GM12875 (cell line): Measurements from ENCODE around the gene GOLGA8R.
"Not testable (repeated sequence)": the region's sequence is repeated elsewhere in the genome, so short reads cannot be mapped to it uniquely, and the experiment has no call there.

Source experiments
- H3K4me3 ChIP-seq: one replicate; pipeline ENCODE4 v1.5.1; 2011; ENCODE audit warnings: low read depth, low read length, control low read depth

The GOLGA8R gene, protein sequence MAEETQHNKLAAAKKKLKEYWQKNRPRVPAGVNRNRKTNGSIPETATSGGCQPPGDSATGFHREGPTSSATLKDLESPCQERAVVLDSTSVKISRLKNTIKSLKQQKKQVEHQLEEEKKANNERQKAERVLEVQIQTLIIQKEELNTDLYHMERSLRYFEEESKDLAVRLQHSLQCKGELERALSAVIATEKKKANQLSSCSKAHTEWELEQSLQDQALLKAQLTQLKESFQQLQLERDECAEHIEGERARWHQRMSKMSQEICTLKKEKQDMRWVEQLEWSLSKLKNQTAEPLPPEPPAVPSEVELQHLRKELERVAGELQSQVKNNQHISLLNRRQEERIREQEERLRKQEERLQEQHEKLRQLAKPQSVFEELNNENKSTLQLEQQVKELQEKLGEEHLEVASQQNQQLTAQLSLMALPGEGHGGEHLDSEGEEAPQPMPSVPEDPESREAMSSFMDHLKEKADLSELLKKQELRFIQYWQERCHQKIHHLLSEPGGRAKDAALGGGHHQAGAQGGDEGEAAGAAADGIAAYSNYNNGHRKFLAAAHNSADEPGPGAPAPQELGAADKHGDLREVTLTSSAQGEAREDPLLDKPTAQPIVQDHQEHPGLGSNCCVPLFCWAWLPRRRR

DNA sequence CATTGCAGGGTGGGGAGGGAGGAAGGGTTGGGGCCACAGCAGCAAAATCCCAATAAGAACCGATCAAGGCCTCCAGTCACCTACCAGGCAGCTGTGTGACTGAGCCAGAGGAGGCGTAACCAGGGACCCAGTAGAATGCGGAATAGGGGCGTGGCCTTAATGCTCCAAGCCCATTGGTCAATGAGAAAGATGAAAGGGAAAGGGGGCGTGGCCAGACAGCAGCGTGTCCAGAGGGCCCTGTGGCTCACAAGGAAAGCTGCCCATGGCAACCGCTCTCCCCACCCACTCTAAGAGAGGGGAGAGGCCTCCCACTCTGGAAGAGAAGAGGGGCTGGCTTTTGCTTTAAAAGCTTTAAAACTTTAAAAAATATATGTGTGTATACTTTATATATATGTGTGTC lies at the start of gene GOLGA8R:
Gene GOLGA8R, minus strand, starts transcription at position 101 of the 400 bp plus-strand sequence. Its CDS starts 98 bp downstream, at position 3.
- H3K4me3 ChIP-seq: not testable (repeated sequence)

DNA sequence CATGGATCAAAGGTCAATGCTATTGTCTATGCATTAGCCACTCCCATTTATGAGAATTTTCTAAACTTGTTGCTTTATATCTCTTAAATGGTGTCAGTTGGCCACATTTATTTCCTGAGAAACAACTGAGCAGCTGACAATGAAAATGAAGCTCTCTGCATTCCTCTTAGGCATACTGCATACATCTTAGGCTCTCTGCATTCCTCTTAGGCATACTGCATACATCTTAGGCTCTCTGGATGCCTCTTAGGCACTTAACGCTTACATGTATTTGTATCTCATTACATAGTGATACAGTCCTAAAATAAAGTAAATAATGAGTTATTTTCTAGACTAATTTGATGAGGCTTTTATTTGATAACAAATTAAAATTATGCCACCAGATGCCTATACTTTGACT lies 49.8 kb upstream of the GOLGA8R start:
- not testable (repeated sequence) for H3K4me3 ChIP-seq

DNA sequence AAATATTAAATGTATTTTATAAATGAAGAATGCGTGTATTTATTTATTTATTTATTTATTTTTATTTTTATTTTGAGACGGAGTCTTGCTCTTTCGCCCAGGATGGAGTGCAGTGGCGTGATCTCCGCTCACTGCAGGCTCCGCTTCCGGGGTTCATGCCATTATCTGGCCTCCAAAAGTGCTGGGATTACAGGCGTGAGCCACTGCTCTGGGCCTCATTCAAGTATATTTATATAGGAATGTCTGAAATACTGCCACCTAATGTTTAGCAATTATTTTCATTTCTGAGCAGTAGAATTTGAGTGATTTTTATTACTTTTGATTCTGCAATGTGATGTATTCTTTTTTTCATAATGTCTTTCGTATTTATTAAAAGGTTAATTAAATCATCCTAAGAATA lies 48.1 kb upstream of the GOLGA8R start:
- H3K4me3 ChIP-seq: not testable (repeated sequence)

GRCh38 chr15:30452702-30453101 lies 38.6 kb upstream of the GOLGA8R start:
- not testable (repeated sequence) for H3K4me3 ChIP-seq

DNA sequence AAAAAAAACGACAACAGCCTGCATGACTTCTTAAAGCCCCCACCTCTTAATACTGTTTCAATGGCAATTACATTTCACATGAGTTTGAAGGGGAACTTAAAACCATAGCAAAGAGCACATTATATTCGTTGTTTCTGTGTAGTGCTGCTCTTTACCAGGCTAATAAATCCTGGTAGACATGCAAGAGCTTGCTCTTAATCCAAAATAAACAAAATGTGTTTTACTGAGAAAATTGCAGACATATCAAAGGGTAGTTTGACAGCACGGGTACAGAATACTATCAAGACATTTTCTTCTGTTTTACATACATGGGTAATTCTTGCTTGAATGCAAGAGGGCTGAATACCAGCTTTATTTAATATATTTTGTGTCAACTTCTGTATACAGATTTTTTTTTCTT lies 24.3 kb upstream of the GOLGA8R start:
- H3K4me3 ChIP-seq: not testable (repeated sequence)

DNA sequence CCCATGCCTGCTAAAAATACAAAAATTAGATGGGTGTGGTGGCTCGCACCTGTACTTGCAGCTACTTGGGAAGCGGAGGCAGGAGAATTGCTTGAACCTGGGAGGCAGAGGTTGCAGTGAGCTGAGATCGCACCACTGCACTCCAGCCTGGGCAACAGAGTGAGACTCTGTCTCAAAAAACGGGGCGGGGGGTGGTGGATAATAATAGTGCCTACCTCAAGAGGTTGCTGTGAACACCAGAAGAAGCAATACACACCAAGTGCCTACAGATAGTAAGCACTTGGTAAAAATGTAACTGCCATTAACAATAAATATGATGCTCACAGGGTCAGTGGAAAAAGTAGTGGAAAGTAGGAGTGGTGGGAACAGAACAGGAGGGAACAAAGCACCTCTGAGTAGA lies 21.8 kb upstream of the GOLGA8R start:
- not testable (repeated sequence) for H3K4me3 ChIP-seq

DNA sequence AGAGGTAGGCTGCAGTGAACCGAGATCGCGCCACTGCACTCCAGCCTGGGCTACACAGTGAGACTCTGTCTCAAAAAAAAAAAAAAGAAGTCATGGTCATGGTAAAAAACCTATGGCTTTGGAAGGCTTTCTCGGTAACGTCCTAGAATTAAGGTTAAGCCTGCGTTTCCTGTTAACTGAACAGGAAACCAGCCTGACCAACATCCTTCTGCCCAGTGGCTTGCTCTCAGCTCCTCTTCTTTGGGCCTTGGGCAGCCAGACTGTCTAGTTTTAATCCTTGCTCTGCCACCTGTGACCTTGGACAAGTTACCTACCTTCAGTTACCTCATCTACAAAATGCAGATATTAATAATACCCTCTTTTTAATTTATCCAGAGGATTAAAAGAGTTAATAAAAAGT lies 6.7 kb upstream of the GOLGA8R start:
- not testable (repeated sequence) for H3K4me3 ChIP-seq

DNA sequence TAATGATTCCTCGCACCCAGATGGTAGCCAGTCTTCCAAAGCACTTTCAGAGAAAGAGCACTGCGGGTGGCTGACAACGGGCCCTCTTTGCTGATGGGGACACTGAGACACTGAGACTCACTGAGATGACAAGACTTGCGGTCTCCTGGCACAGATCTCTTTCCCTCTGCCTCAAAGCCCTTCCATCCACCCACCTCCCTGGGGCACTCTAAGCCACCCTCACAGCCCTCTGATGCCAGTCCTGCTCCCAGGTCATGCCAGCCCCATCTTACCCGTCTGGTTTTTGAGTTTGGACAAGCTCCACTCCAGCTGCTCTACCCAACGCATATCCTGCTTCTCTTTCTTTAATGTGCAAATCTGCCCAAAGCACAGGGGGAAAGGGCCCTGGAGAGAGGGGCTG lies 6.4 kb downstream of the GOLGA8R start:
- H3K4me3 ChIP-seq: not testable (repeated sequence)

- H3K4me3 ChIP-seq: not testable (repeated sequence)
Observed at GRCh38 chr15:30398988-30399387, 15.1 kb downstream of the GOLGA8R start.

- H3K4me3 ChIP-seq: not testable (repeated sequence)
Observed at GRCh38 chr15:30393664-30393991, 20.4 kb downstream of the GOLGA8R start.

GRCh38 chr15:30392766-30393663 lies 21.0 kb downstream of the GOLGA8R start, which contains the start of gene CHRFAM7A:
Gene CHRFAM7A, minus strand, starts transcription at chr15:30393540. Its CDS starts 10,189 bp downstream, at chr15:30383351.
- H3K4me3 ChIP-seq: not testable (repeated sequence)

- H3K4me3 ChIP-seq: not testable (repeated sequence)
Observed at GRCh38 chr15:30386318-30386887, 27.7 kb downstream of the GOLGA8R start.

DNA sequence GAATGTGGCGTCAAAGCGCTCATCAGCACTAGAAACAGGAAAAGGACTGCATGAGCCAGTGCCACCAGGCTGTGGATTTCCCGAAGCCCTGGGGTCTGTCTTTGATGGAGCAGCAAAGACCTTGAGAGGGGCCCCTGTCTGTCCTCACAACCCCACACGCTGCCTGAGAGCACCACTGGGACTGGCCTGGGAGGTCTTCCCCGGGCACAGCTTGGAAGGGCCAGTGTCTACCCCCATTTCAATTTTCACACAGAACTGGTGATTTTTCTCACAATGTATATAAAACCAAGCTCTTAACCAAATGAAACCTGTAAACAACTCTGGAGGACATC lies 37.0 kb downstream of the GOLGA8R start:
- H3K4me3 ChIP-seq: not testable (repeated sequence)

DNA sequence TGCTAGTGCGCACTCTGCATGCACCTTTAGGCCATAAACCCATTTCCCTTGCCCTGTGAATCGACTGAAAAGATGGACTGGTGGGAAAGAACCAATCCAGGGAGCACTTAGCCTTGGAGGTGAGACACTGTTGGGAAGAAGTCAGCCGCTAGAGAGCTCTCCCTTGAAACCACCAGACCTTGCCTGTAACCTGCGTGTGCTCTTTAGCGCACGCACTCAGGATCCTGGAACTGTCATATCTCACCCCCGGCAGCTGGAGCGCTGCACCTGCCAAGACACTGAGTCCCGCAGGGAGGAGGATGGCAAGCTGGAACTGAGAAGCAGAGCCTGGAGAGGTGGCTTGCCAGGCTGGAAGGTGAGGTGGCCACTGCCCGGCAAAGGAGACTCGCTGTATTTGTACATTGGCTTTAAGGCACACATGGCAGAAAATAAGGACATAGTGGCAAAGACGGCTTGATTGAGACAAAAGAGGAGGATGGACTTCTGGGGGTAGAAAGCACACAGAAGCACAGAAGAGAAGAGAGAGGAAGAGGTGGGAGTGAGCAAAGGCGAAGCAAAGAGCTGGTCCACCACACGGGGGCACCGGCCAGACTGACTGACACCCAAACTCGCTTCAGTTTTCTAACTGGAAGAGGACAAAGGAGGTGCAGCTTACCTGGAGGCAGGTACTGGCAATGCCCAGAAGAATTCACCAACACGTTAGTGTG lies 37.5 kb downstream of the GOLGA8R start:
- not testable (repeated sequence) for H3K4me3 ChIP-seq

GRCh38 chr15:30375872-30376271 lies 38.2 kb downstream of the GOLGA8R start:
- not testable (repeated sequence) for H3K4me3 ChIP-seq

DNA sequence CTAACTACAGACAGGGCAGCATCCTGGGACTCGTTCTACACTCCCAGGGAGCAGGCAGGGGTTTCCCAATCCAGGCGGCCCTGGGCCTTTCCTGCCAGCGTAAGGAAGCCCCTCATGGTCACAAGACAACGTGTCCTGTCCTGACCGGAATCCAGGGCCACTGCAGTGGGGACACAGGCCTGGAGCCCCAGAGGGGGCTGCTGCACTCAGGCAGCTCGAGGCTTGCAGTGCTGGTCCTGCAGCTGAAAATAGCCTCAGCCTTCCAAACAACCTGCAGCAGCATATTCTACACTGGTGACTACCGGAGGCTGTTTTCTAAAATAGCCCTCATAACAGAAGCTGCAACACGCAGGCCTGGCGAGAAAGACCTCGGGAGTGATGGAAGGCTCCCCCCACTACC lies 39.2 kb downstream of the GOLGA8R start:
- not testable (repeated sequence) for H3K4me3 ChIP-seq

GRCh38 chr15:30368271-30368670 lies 45.8 kb downstream of the GOLGA8R start:
- H3K4me3 ChIP-seq: not testable (repeated sequence)

DNA sequence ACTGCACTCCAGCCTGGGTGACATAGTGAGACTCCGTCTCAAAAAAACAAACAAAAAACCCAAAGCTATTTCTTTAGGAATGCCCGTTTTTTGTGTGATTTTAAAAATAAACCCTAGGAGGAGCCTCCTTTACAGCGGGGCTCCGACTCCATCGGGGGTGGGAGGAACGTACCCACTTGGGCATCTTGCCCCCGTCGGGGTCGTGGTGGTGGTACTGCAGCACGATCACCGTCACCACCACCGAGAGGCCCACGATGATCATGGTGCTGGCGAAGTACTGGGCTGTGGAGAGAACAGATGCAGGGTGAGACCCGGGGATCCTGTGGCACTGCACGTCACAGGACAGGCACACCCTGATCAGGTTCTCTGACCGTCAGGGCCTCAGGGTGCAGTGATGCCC lies 46.8 kb downstream of the GOLGA8R start:
- H3K4me3 ChIP-seq: not testable (repeated sequence)

GRCh38 chr15:30361404-30361803 lies 52.7 kb downstream of the GOLGA8R start:
- H3K4me3 ChIP-seq: not testable (repeated sequence)

DNA sequence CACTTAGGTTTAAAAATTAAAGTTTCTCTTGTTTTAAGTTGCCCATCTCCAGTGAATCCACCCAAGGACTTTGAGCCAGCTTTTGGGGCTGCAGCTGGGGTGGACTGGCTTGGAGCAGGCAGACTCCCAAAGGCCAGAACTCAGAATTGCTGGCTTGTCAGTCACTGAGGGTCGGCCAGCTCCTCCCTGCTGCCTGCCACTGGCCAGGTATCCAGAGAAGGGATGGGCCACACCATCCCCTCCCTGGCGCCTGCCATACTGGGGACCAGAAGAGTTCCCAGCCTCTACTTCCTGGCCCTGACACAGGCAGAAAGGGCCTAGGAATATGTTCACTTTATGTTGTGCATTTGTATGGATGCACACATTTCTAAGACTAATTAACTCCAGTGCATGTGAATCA lies 53.1 kb downstream of the GOLGA8R start:
- not testable (repeated sequence) for H3K4me3 ChIP-seq
